ENCODE measurements around the gene ALDH1L1.
"Not testable (repeated sequence)": the region's sequence is repeated elsewhere in the genome, so short reads cannot be mapped to it uniquely, and the experiment has no call there.

ALDH1L1 gene

GRCh38 chr3:126082362-126083137 lies 97.8 kb downstream of the ALDH1L1 start:
- DNase-seq (ENCODE audit: low read depth) = no peak

- DNase-seq (ENCODE audit: low read depth) = no peak
Observed at GRCh38 chr3:126081618-126082361, 98.6 kb downstream of the ALDH1L1 start.

- DNase-seq (ENCODE audit: low read depth) = no peak
Observed at GRCh38 chr3:126080970-126081369, 99.4 kb downstream of the ALDH1L1 start.

- no peak for DNase-seq (ENCODE audit: low read depth)
Observed at GRCh38 chr3:126078866-126079265, 101.5 kb downstream of the ALDH1L1 start.

- DNase-seq (ENCODE audit: low read depth) = no peak
Observed at GRCh38 chr3:126077754-126078153, 102.6 kb downstream of the ALDH1L1 start.

GRCh38 chr3:126076140-126076539 lies 104.2 kb downstream of the ALDH1L1 start:
- DNase-seq (ENCODE audit: low read depth) = no peak

GRCh38 chr3:126070146-126070545 lies 110.2 kb downstream of the ALDH1L1 start:
- DNase-seq (ENCODE audit: low read depth) = no peak

- no peak for DNase-seq (ENCODE audit: low read depth)
Observed at GRCh38 chr3:126067959-126068358, 112.4 kb downstream of the ALDH1L1 start.

GRCh38 chr3:126066676-126067075 lies 113.7 kb downstream of the ALDH1L1 start:
- DNase-seq (ENCODE audit: low read depth) = not testable (repeated sequence)

- DNase-seq (ENCODE audit: low read depth) = no peak
Observed at GRCh38 chr3:126065876-126066275, 114.5 kb downstream of the ALDH1L1 start.

- no peak for DNase-seq (ENCODE audit: low read depth)
Observed at GRCh38 chr3:126064627-126065258, 115.6 kb downstream of the ALDH1L1 start.

GRCh38 chr3:126063358-126063965 lies 116.9 kb downstream of the ALDH1L1 start:
- no peak for DNase-seq (ENCODE audit: low read depth)

GRCh38 chr3:126061301-126062032 lies 118.9 kb downstream of the ALDH1L1 start:
- DNase-seq (ENCODE audit: low read depth) = no peak

GRCh38 chr3:126060613-126061145 lies 119.7 kb downstream of the ALDH1L1 start:
- no peak for DNase-seq (ENCODE audit: low read depth)

- no peak for DNase-seq (ENCODE audit: low read depth)
Observed at GRCh38 chr3:126058666-126059065, 121.7 kb downstream of the ALDH1L1 start.

- no peak for DNase-seq (ENCODE audit: low read depth)
Observed at GRCh38 chr3:126057936-126058335, 122.5 kb downstream of the ALDH1L1 start.

GRCh38 chr3:126057501-126057819 lies 122.9 kb downstream of the ALDH1L1 start:
- DNase-seq (ENCODE audit: low read depth) = no peak

GRCh38 chr3:126056681-126057500 lies 123.5 kb downstream of the ALDH1L1 start:
- no peak for DNase-seq (ENCODE audit: low read depth)

GRCh38 chr3:126056088-126056487 lies 124.3 kb downstream of the ALDH1L1 start:
- DNase-seq (ENCODE audit: low read depth) = no peak

GRCh38 chr3:126054870-126055269 lies 125.5 kb downstream of the ALDH1L1 start:
- DNase-seq (ENCODE audit: low read depth) = no peak
